HEK293 (cell line): ENCODE results near the gene PIGH.

Experiments
- INSM2 ChIP-seq: fragments of 450-650 bp; formaldehyde crosslinking; IDR thresholded peaks from 2 replicates; pipeline ENCODE4 v1.5.1; 2016; ENCODE audit warnings: missing biosample characterization, missing genetic modification characterization
- KLF1 ChIP-seq: fragments of 450-650 bp; formaldehyde crosslinking; IDR thresholded peaks from 2 replicates; pipeline ENCODE4 v1.5.1; 2016; ENCODE audit warnings: missing biosample characterization, missing genetic modification characterization
- KLF16 ChIP-seq: fragments of 450-650 bp; formaldehyde crosslinking; IDR thresholded peaks from 2 replicates; pipeline ENCODE4 v1.5.1; 2017; ENCODE audit warnings: missing biosample characterization, missing genetic modification characterization
- OSR2 ChIP-seq: fragments of 450-650 bp; formaldehyde crosslinking; IDR thresholded peaks from 2 replicates; pipeline ENCODE4 v1.5.1; 2016; ENCODE audit warnings: missing biosample characterization, missing genetic modification characterization
- OVOL3 ChIP-seq: fragments of 450-650 bp; formaldehyde crosslinking; IDR thresholded peaks from 2 replicates; pipeline ENCODE4 v1.5.1; 2016; ENCODE audit warnings: missing biosample characterization, missing genetic modification characterization
- PATZ1 ChIP-seq: fragments of 450-650 bp; formaldehyde crosslinking; IDR thresholded peaks from 2 replicates; pipeline ENCODE4 v1.5.1; 2016; ENCODE audit warnings: missing biosample characterization, missing genetic modification characterization
- PBX3 ChIP-seq: sonication (generic); formaldehyde crosslinking; IDR thresholded peaks from 2 replicates; pipeline ENCODE4 v1.8.1; 2022; ENCODE audit warnings: mild to moderate bottlenecking, moderate library complexity, missing genetic modification reagents
- PRDM2 ChIP-seq: fragments of 450-650 bp; formaldehyde crosslinking; IDR thresholded peaks from 2 replicates; pipeline ENCODE4 v1.5.1; 2016; ENCODE audit warnings: missing biosample characterization, missing genetic modification characterization, borderline replicate concordance
- SETDB1 ChIP-seq: IDR thresholded peaks from one replicate; pipeline ENCODE4 v1.6.1; 2017; ENCODE audit warnings: mild to moderate bottlenecking, low read length, moderate library complexity, mixed read lengths; ENCODE audit not compliant: insufficient read length
- YY2 ChIP-seq: fragments of 450-650 bp; formaldehyde crosslinking; IDR thresholded peaks from 2 replicates; pipeline ENCODE4 v1.5.1; 2016; ENCODE audit warnings: missing biosample characterization, missing genetic modification characterization
- ZBTB8A ChIP-seq: fragments of 450-650 bp; formaldehyde crosslinking; IDR thresholded peaks from 2 replicates; pipeline ENCODE4 v1.5.1; 2016; ENCODE audit warnings: missing biosample characterization, missing genetic modification characterization
- ZNF114 ChIP-seq: fragments of 450-650 bp; formaldehyde crosslinking; IDR thresholded peaks from 2 replicates; pipeline ENCODE4 v1.5.0; 2017; ENCODE audit warnings: missing biosample characterization, missing genetic modification characterization
- ZNF169 ChIP-seq: fragments of 450-650 bp; formaldehyde crosslinking; IDR thresholded peaks from 2 replicates; pipeline ENCODE4 v1.5.1; 2016; ENCODE audit warnings: missing biosample characterization, missing genetic modification characterization
- ZNF19 ChIP-seq: fragments of 450-650 bp; formaldehyde crosslinking; IDR thresholded peaks from 2 replicates; pipeline ENCODE4; 2016; ENCODE audit warnings: missing biosample characterization, missing genetic modification characterization, low read depth
- ZNF202 ChIP-seq: fragments of 450-650 bp; formaldehyde crosslinking; IDR thresholded peaks from 2 replicates; pipeline ENCODE4 v1.5.1; 2016; ENCODE audit warnings: missing biosample characterization, missing genetic modification characterization, borderline replicate concordance
- ZNF266 ChIP-seq: fragments of 450-650 bp; formaldehyde crosslinking; IDR thresholded peaks from 2 replicates; pipeline ENCODE4 v1.5.1; 2016; ENCODE audit warnings: missing biosample characterization, missing genetic modification characterization, low read depth
- ZNF274 ChIP-seq, 2 experiments: fragments of 200-500 bp in 1 of 2; fragments of 450-650 bp in 1 of 2; sonication (Bioruptor generic) in 1 of 2; formaldehyde crosslinking in 1 of 2; IDR thresholded peaks; 2 replicates each; pipeline versions ENCODE4 v1.5.1 to v1.6.1; 2014 to 2016; ENCODE audit warnings: borderline replicate concordance in 1 of 2, inconsistent platforms in 1 of 2, low read length in 1 of 2, missing biosample characterization in 1 of 2, missing genetic modification characterization in 1 of 2
- ZNF510 ChIP-seq: fragments of 450-650 bp; formaldehyde crosslinking; IDR thresholded peaks from 2 replicates; pipeline ENCODE4 v1.5.1; 2018; ENCODE audit warnings: mild to moderate bottlenecking, missing genetic modification characterization, missing biosample characterization; ENCODE audit not compliant: insufficient replicate concordance
- ZNF621 ChIP-seq: fragments of 450-650 bp; formaldehyde crosslinking; IDR thresholded peaks from 2 replicates; pipeline ENCODE4 v1.5.1; 2017; ENCODE audit warnings: missing biosample characterization, missing genetic modification characterization
- ZNF626 ChIP-seq: fragments of 450-650 bp; sonication (Bioruptor Pico); formaldehyde crosslinking; IDR thresholded peaks from 2 replicates; pipeline ENCODE4 v1.5.1; 2018; ENCODE audit warnings: missing biosample characterization, missing genetic modification characterization, inconsistent platforms
- ZNF629 ChIP-seq: fragments of 450-650 bp; formaldehyde crosslinking; IDR thresholded peaks from 2 replicates; pipeline ENCODE4 v1.5.1; 2017; ENCODE audit warnings: missing biosample characterization, missing genetic modification characterization
- ZNF645 ChIP-seq: fragments of 450-650 bp; formaldehyde crosslinking; IDR thresholded peaks from 2 replicates; pipeline ENCODE4; 2016; ENCODE audit warnings: missing biosample characterization, missing genetic modification characterization
- ZNF658 ChIP-seq: fragments of 450-650 bp; formaldehyde crosslinking; IDR thresholded peaks from 2 replicates; pipeline ENCODE4; 2016; ENCODE audit warnings: missing biosample characterization, missing genetic modification characterization
- ZNF670 ChIP-seq: fragments of 450-650 bp; formaldehyde crosslinking; IDR thresholded peaks from 2 replicates; pipeline ENCODE4 v1.5.1; 2016; ENCODE audit warnings: missing biosample characterization, missing genetic modification characterization, low read depth

PIGH gene

GRCh38 chr14:67599698-67600561 is at the start of gene PIGH (continued):
- no peak for TF ChIP-seq PRDM2 (tag by site-specific recombination)
- no peak for TF ChIP-seq ZNF621 (tag by site-specific recombination)
- TF ChIP-seq PBX3 (CRISPR knock-in tag), result peak; percentile 54; the same call in 1 of the 2 replicates
- no peak for TF ChIP-seq ZNF645 (tag by site-specific recombination)
- TF ChIP-seq KLF1 (tag by site-specific recombination), result no peak
- TF ChIP-seq ZBTB8A (tag by site-specific recombination), result no peak
- peak; percentile 70 for TF ChIP-seq PATZ1
- TF ChIP-seq ZNF169 (tag by site-specific recombination), result no peak
- no peak for TF ChIP-seq ZNF114 (tag by site-specific recombination)
- TF ChIP-seq ZNF274 (IDR thresholded peaks at IDR 0.05; ENCODE audit: low read length), result no peak
- no peak for TF ChIP-seq ZNF274 (tag by site-specific recombination; IDR thresholded peaks at IDR 0.05; ENCODE audit: borderline replicate concordance)
- TF ChIP-seq ZNF626 (tag by site-specific recombination), result no peak
- no peak for TF ChIP-seq SETDB1
- no peak for TF ChIP-seq ZNF670 (tag by site-specific recombination)
- no peak for TF ChIP-seq INSM2
- peak; percentile 18; the same call in 1 of the 2 replicates for TF ChIP-seq ZNF629 (tag by site-specific recombination)
- TF ChIP-seq OSR2 (tag by site-specific recombination), result no peak
- no peak for TF ChIP-seq ZNF19
- TF ChIP-seq KLF16 (tag by site-specific recombination), result no peak
- TF ChIP-seq YY2 (tag by site-specific recombination), result no peak
- TF ChIP-seq ZNF510 (tag by site-specific recombination), result no peak
- TF ChIP-seq ZNF658, result no peak
- no peak for TF ChIP-seq OVOL3 (tag by site-specific recombination)
- TF ChIP-seq ZNF266 (tag by site-specific recombination), result no peak
- TF ChIP-seq ZNF202, result no peak
